HG02840 (cell line): ENCODE data around the gene ARSJ.
"Not testable (repeated sequence)": the region's sequence is repeated elsewhere in the genome, so short reads cannot be mapped to it uniquely, and the experiment has no call there.

ENCODE experiments used
- ATAC-seq: cut with Tn5 transposase; IDR thresholded peaks from one replicate; pipeline ENCODE4 v1.9.1; 2021; ENCODE audit warnings: mild to moderate bottlenecking, moderate library complexity, moderate number of reproducible peaks; ENCODE audit not compliant: unreplicated experiment, low FRiP score

The ARSJ gene

DNA sequence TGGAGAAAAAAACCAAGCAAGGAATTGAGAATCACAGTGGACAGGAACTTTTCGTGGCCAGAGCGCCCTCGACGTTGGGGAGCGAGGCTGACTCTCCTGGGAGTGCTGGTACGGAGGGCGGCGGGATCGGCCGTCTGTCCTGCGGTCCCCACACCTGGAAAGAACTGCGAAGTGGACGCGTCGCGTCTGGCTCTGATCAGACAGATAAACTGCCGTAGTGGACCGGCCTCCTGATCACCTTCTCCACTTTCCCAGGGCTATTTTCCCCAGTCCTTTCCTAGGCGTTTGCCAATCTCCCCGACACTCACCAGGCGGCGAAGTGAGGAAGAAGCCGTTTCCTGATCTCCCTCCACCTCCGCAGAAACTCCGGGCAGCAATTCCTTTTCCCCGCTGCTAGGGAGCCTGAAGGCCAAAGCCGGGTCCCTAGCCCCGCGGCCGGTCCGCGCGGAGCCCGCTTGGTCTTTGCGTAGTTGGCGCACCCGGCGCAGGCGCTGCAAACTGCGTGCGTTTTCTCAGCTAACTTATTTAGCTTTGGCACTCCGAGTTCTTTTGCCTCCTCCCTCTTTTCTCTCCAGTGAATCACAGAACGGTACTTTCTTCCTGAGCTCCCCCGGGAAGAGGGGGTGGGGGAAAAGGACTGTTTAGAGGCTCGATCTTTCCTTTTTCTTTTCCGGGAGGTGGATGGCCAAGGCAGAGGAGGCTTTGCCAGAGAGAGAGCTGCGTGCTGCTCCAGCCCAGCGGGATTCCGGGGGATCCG lies at the start of gene ARSJ:
TSS of gene ARSJ (minus strand) at position 500 of the 757 bp plus-strand sequence. CDS start 813 bp downstream, outside the sequence.
- no peak for ATAC-seq

DNA sequence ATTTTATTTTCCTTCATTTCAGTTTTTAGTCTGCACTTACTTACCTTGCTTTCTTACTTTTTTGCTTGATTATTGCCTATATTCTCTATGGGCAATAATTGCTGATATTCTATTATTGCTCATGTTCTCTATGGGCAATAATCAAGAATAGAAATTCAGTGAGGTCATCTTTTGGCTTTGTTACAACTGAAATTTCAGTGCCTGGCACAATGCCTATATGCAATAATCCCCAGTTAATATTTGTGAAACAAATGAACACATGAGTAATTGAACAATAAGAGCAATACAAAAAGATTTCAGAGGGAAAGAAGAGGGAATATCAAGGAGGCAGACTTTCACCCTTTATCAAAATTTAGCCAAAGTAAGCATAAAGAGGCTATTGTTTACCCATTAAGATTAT lies 48.6 kb upstream of the ARSJ start:
- ATAC-seq, result no peak

DNA sequence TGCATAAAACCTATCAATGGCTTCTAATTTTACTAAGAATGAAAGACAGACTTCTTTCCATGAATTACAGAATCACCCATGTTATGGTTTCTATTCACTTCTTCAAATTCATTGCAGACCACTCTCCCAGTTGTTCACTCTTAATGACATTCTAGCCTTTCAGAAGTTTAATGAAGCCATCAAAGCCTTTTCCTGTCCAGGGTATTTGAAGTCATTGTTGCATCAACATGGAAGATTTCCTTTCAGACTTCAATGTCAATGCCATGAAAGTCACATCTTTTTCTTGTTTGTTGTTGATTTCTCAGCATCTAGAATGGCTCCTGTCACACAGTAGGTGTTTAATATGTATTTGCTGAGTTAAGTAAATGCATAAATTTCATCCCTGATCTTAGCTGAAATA lies 48.1 kb upstream of the ARSJ start:
- ATAC-seq, result no peak

DNA sequence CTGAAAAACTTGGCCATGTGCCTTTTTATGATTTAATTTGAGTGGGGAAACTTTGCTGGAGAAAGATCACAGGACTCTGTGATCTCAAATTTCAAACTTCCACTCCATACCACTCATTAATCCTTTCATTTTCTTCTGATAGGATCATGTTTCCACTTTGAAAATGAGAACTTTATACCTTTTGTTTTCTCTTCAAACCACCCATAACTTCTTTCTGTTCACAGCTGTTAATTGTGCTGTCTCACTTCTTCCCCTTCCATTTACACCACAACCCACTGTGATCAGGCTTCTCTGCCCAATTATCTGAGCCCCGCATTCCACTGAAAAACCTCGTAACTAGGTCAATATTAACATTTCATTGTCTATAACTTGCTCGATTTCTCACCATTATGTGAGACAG lies 47.0 kb upstream of the ARSJ start:
- ATAC-seq, result no peak

DNA sequence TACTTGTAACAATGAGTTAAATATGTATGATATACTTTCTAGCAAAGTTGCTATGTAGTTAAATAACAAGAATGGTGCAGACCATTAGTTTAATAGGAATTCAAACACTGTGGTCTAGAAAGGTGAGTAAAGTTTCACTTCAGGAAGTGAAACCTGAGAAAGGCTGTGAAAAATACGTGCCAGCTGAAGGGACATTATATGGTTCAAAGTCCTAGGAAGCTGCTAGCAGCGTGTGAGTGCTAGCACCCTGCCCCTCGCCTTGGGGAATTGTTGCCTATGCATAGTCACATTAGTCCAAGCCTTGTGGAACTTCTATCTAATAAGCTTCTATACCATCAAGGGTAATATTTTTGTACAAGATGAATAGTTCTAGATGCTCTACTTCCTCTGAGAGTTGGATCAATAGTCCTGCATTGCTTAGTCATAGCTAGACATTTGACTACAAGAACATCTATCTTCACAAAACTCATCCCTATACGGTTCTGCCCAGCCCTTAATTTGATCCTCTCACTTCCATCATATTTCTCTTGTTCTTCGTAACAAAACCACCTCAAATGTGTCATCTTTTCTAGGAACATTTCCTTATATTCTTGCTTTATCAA lies 45.8 kb upstream of the ARSJ start:
- peak; percentile 77 for ATAC-seq

DNA sequence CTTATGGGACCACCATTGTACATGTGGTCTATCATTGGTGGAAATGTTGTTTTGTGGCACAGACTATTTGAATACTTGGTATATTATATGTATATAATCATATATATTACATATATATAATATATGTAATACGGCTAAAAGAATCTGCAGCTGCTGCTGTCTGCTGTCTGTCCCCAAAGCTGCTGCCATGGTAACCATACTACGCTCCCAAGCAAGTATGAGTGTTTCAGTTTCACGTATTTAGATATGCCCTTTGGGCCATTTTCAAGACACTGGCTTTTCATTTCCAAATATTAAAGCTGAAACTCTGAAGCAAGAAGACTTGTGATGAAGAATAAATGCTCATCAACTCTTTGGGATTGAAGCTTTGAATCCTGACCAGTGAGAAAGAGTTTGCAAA lies 42.0 kb upstream of the ARSJ start:
- no peak for ATAC-seq

DNA sequence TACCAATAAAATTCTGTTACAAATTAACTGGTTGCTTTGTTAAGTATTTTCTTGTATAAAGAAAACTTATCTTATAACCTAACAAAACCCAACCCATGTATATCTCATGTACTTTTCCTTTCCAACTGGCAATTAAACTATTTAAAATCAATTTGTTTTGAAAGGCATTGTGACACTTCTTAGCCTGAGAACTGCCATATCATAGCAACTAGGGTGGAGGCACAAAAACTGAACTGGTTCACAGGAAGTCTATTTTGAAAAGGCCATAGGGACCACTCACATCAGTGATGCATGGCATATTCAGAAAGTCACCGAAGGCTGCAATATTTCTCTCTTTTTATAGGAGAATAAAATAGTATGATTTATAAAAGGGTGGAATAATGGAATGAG lies 40.5 kb upstream of the ARSJ start:
- ATAC-seq, result no peak

DNA sequence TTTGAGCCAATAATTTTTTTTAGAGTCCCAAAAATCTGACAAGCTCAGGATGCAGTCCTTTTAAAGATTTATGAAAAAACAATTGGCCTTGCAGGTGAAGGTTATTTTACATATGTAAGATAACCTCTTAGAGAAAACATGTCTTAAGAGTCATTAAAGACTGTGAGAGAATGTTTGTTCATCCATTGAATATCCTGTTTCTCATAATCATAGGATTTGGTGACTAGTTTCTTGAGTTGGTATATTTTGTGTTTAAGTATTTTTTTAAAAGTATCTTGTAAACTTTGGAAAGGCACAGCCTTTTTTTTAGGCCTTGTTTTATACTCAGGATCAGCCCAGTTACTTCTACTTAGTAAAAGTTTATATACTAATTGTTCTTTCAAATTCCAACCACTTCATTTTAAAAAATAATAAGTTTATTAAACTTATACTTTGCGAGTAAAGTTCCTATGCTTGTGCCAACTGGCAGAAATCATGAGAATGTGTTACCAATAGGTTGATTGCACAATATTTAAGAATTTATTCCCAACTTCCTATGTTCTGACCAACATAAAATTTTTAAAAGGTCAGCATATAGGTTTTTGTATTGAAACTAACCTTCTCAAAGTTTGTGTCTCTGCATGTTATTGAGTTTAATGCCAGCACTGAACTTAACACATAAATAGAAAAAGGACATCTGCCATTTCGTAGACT lies 40.0 kb upstream of the ARSJ start:
- ATAC-seq, result no peak

DNA sequence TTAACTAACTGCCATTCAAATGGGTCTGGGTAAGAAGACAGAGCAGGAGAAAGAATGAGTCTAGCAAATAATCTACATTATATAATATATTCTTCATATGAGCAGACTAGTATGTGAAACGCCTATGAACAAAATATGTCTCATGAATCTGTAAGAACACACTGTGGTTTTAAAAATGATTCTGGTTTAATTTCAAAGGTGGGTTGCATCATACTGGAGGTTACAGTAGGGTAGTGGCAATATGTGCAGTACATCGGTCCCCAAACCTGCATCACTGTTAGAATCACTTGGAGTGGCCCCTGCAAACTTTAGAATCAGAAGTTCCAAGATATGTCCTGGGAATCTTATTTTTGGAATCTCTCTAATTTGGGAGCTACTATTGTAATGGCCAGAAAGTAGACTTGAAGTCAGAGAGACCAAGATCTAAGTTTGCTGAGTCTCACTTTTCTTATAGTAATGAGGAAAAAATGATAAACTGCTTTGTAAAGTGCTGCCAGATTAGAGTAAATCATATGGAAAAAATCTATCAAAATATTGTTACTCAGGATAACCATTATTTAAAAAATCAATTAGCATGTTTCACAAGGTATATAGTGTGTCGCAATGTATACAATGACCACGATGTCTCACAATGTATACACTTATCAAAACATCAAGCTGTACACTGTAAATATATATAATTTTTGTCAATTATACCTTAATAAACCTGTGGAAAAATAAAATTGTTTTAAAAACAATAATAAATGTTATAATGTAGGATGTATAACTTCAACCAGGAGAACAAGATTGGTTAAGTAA lies 37.9 kb upstream of the ARSJ start:
- ATAC-seq, result no peak

DNA sequence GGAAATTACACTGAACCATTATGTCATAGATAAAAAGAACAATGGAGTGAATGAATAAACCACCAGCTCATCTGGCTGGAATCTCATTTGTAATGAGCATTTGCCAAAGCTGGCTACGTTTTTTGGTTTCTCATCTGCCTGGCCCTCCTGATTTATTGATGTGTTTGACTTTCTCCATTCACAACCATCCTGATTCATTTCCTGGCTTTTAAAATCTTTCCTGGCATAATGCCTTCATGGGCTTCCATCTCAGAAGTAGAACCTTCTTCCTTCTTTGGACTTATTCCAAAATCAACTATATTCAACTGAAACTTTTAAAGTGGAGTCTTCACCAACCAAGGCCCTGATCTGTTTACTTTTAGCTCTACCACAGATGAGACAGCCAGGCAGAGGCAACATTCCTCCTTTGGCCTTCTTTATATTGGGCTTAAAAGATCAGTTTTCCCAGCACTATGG lies 36.0 kb upstream of the ARSJ start:
- no peak for ATAC-seq

DNA sequence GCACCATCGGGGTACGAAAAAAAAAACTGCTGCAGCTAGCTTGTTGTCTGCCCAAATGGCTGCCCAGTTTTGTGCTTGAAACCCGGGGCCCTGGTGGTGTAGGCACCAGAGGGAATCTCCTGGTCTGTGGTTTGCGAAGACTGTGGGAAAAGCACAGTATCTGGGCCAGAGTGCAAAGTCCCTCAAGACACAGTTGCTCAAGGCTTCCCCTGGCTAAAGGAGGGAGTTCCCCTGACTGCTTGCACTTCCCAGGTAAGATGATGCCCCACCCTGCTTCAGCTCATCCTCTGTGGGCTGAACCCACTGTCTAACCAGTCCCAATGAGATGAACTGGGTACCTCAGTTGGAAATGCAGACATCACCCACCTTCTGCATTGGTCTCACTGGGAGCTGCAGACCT lies 33.8 kb upstream of the ARSJ start:
- not testable (repeated sequence) for ATAC-seq

DNA sequence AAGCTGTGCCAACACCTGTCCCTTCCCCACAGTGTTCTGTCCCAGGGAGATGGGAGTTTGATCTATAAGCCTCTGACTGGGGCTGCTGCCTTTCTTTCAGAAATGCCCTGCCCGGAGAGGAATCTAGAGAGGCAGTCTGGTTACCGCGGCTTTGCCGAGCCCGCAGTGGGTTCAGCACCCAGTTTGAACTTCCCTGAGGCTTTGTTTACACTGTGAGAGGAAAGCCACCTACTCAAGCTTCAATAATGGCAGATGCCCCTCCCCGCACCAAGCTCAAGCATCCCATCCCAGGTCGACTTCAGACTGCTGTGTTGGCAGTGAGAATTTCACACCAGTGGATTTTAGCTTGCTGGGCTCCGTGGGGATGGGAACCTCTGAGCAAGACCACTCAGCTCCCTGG lies 33.3 kb upstream of the ARSJ start:
- no peak for ATAC-seq

DNA sequence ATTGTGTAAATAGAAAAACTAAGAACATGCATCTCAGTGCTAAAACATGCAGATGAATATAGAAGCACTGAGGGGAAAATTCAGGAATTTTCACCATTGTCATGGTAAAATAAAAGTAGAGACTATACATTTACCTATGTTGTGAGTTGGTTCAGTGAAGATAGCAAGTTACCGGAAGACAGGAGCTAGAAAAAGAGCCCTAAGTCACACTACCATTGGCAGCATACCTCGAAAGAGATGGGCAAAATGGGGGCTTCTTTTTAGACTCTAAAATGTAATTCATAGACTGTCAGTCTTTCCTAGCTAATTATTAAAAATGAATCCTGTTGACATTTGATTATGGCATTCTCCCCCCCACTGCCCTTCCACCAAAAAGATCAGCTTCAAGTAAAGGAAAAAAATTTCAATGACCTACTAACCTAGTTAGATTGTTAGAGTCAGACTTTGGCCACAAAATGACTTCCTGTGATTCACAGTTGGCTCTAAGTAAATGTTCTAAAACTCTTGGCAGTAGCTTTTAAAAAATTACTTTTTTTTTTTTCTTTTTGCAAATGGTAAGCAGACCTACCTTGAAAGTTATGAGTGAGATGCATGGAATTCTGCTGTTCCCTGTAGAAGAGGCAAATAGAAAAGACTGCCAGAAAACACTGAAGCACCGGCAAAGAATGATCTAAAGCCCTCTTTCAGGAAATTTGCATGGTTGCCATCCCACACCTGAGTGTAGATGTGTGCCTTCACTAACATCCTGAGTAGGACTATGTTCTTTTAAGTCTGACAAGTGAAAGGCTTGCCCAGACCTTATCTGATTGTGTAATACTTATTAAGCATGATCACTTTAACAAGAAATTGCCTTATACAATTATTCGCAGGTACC lies 26.4 kb upstream of the ARSJ start:
- no peak for ATAC-seq

DNA sequence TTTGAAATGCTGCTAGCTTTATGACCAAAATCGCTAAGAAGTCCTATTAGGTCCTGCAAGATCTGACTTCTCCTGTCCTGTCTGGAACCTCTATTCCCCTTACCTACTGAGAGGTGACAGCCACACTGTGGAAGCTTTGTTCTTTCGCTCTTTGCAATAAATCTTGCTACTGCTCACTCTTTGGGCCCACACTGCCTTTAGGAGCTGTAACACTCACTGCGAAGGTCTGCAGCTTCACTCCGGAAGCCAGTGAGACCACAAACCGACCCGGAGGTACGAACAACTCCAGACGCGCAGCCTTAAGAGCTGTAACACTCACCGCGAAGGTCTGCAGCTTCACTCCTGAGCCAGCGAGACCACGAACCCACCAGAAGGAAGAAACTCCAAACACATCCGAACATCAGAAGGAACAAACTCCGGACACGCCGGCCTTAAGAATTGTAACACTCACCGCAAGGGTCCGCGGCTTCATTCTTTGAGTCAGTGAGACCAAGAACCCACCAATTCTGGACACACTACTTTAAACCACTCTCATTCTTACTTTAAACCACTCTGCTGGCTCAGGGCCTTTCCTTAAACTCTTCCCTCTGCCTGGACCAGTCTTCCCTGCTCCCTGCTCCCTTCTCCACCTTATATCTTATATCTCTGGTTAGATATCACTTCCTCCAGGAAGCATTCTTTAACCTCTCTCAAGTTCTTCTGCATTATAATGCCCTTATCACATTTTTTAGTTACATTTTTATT lies 25.2 kb upstream of the ARSJ start:
- not testable (repeated sequence) for ATAC-seq

DNA sequence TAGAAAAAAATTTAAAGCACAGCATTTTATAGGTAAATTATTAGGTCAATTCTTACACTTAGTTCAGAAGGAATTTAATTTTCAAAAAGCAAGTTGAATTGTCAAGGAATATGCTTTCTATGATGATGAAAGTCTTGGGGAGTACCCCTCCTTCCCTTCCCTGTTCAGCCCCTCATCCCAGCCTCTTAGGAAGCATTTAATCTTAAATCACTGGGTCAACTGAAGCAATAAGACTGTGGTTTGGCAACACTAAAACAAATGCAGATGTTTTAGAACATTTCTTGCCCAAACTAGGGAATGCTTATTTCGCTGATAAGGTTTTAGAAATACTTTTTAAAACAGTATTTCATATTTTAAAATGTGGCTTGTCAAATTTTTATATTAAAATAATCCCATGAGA lies 19.1 kb upstream of the ARSJ start:
- ATAC-seq, result no peak

DNA sequence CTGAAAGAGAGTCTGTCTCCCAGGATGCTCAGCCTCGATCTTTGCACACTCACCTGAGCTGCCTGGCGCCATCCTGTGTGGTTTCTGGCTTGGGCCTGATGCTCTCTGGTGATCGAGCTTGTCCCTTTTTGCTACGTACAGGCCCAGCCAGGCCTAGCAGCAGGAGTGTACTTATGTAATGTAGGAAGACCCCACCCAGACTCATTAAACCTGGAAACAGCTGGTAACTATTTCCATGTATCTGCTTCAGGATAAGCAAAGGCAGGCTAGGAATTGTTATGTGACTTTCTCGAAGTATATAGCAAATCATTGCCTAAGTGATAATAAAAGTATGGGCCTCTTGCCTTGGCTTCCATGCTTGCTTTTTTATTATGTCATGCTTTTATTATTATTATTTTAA lies 18.6 kb upstream of the ARSJ start:
- ATAC-seq, result no peak

DNA sequence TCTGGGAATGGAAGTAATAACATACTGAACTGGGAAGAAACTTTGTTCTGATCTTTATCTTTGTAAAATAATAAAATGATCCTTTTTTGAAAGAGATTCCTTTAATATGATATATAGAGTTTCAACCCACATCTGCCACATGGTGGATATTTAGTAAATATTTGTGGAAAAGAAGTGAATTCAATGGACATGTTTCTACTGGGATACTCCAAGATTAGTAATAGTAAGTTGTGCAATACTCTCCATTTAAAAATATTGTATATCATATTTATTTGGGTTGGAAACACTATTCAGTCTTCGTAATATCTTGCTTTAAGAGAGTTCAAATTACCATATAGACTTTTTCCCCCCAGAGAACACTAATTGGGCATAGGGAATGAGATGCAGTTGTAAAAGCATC lies 17.8 kb upstream of the ARSJ start:
- ATAC-seq, result no peak

DNA sequence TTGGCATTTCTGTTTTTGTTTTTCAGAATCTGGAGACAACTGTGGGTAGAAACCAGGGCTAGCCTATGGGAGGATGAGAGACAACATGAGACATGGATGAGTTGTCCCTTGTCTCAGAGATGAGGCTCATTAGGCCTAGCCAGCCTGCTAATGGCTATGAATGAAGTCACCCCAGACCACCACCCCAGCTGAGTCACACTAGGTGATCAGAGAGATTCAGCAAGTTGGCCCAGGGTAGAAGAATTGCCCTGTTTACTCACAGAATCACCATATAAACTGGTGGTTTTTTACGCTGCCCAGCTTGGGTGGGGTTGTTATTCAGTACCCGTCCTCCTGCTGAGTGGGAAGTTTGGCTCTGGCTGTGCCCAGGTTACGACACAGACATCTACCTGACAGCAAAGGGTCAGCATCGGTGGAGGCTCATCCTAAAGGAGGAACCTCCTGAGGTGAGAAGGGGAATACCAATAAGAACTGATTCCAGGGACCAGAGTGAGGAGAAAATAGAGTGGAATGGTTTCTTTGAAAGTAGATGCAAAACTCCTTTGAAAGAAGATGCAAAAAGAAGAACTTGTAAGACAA lies 17.2 kb upstream of the ARSJ start:
- no peak for ATAC-seq

DNA sequence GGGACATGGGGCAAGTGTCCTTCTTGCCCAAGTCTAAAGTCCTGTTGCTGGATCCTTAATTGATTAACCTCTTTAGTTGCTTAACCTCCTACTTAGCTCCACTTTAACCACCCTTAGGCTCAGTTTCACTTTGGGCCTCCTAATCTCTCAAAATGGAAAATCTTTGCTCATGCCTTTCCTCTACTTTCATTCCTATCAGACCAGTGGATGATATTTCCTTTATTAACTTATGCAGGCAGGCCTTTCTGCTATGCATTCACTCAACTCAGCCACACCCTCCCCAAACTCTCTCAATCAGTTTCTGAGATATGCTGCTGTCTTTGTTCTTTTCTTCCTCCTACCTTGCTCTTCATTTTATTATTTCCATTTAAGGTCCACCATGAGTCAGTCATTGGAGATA lies 14.4 kb upstream of the ARSJ start:
- no peak for ATAC-seq
